Peyer's patch (tissue), 4 donors: ENCODE data around the gene NLGN1.

Source experiments
- POLR2A ChIP-seq, 2 donors: fragments of 450-650 bp; IDR thresholded peaks; one replicate each; pipeline ENCODE4 v1.5.1; 2017; ENCODE audit warnings: antibody characterized with exemption in 2 of 2, mild to moderate bottlenecking in 2 of 2, moderate library complexity in 2 of 2
- TF ChIP-seq, protein P1 (sequence below), 6 experiments: fragments of 450-650 bp in 4 of 6; fragments of 200-600 bp in 2 of 6; sonication (generic) in 1 of 6; IDR thresholded peaks; one replicate each; pipeline ENCODE4 v1.5.1; 2017 to 2019; ENCODE audit warnings: antibody characterized with exemption in 6 of 6, mild to moderate bottlenecking in 3 of 6, moderate library complexity in 1 of 6

DNA sequence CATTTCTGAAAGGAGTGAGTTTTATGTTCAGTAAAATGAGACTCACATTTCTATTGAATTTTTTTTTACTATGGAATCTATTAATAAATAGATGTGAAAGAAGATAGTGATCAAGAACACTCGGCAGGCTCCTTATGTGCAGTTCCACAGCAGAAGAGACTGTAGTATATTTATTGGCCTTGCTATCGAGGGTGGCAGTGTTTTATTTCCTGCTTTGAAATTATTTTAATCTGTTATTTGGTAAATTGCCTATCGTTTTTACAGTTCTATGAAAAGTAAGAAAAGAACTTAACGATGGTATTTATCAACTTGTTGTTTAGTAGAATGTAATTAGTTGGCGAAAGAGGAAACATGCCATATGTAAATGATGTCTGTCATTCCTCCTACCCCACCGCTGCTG lies 238.3 kb downstream of the NLGN1 start:
- TF ChIP-seq, protein P1, sequence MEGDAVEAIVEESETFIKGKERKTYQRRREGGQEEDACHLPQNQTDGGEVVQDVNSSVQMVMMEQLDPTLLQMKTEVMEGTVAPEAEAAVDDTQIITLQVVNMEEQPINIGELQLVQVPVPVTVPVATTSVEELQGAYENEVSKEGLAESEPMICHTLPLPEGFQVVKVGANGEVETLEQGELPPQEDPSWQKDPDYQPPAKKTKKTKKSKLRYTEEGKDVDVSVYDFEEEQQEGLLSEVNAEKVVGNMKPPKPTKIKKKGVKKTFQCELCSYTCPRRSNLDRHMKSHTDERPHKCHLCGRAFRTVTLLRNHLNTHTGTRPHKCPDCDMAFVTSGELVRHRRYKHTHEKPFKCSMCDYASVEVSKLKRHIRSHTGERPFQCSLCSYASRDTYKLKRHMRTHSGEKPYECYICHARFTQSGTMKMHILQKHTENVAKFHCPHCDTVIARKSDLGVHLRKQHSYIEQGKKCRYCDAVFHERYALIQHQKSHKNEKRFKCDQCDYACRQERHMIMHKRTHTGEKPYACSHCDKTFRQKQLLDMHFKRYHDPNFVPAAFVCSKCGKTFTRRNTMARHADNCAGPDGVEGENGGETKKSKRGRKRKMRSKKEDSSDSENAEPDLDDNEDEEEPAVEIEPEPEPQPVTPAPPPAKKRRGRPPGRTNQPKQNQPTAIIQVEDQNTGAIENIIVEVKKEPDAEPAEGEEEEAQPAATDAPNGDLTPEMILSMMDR (IDR thresholded peaks at IDR 0.05), result no peak
- no peak for TF ChIP-seq POLR2A (IDR thresholded peaks at IDR 0.05)
